ENCODE results near the gene USP24.

- TF ChIP-seq CTCF (IDR thresholded peaks at IDR 0.05) (peak in 1 of 3 experiments; percentile 12), POLR2A (IDR thresholded peaks at IDR 0.05) (no peak)
These were observed 71.5 kb downstream of the USP24 start for GRCh38 chr1:55143684-55144083.
